Nephron (organoid): ENCODE results near the gene NPLOC4.
A peak's percentile ranks its signal among the peaks of the same experiment; 100 is the strongest.

ENCODE experiments used
- H3K27ac Mint-ChIP-seq, 3 experiments: 2 replicates each; pipeline ENCODE4 v1.8.0; 2020; ENCODE audit warnings: mixed read lengths in 3 of 3, mild to moderate bottlenecking in 2 of 3, moderate library complexity in 1 of 3
- H3K27me3 Mint-ChIP-seq: 2 replicates; pipeline ENCODE4 v1.8.0; 2021; ENCODE audit warnings: low read depth, mild to moderate bottlenecking, moderate library complexity, mixed read lengths
- H3K36me3 Mint-ChIP-seq: 2 replicates; pipeline ENCODE4 v1.8.0; 2020; ENCODE audit warnings: low read depth, mixed read lengths
- H3K4me1 Mint-ChIP-seq: 2 replicates; pipeline ENCODE4 v1.8.0; 2020; ENCODE audit warnings: mixed read lengths
- H3K4me3 Mint-ChIP-seq, 3 experiments: 2 replicates each; pipeline ENCODE4 v1.8.0; 2020; ENCODE audit warnings: mild to moderate bottlenecking in 3 of 3, mixed read lengths in 3 of 3, moderate library complexity in 2 of 3
- H3K9me3 Mint-ChIP-seq: 2 replicates; pipeline ENCODE4 v1.8.0; 2020; ENCODE audit warnings: mixed read lengths
- TF ChIP-seq, protein P1 (sequence below), 3 experiments: fragments of 200-600 bp; sonication (generic); IDR thresholded peaks; one replicate each; pipeline ENCODE4 v1.5.0; 2021; ENCODE audit warnings: antibody characterized with exemption in 3 of 3; ENCODE audit not compliant: unreplicated experiment in 3 of 3

Gene NPLOC4

DNA sequence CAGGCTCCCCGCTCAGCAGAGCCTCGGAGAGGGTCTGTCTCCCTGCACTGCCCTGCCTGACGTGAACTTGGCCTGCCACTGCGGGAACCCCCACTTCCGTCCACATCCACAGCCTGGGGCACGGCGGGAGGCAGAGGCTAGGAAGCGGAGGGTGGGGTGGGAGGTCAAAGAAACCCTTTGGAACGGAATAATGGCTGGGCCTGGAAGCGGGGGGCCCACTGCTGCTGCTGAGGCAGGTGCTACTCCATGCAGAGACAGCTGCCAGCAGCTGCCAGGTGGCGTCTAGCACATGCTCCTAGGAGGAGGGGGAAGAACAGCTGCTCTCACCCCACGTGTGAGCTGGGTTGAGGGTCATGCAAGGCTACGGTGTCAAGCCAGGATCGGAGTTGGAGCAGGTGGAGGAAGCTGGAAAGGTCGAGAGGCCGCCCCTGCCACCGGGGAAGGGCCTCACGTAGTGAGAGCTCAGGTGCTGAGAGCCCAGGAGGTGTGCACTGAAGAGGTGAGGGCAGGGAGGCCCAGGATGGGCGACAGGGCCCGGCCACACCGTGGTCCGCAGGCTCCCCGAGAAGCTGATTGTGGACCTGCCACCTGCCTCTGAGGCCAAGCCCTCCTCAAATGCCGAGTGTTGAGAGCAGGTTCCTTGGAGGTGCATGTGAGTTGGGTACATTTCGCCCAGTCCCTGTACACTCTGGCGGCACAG, 98.9 kb downstream of the NPLOC4 start:
- Mint-ChIP-seq H3K9me3 (no peaks in the 10 kb centered on the region), H3K4me3 (no peak overlapping the region)

DNA sequence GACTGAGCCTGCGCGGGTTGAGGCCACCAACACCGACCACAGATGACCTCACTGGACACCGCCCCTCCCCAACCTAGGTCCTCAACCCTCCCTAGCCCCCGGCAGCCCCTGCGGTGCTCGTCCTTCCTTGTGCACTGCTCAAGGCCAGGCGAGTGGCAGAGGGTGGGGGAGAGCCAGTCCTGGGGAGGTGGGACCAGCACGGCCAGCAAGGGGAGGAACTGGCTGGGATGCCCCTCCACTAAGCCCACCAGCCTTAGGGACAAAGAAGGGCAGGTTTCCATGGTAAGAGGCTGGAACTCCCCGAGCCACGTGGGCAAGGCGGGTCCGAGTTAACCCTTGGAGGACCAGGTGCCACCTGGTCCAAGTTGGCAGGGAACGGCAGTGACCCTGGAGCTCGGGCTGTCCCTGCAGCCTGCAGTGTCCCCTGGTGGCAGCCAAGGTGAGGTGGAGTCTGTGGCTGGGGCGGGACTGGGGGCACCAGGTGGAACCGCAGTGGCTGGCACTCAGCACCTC, 99.5 kb downstream of the NPLOC4 start:
- Mint-ChIP-seq H3K9me3 (no peaks in the 10 kb centered on the region), H3K4me1 (peaks cover 9% of the 10 kb centered on the region), H3K36me3 (no peaks in the 10 kb centered on the region), H3K27me3 (peaks cover 12% of the 10 kb centered on the region), H3K4me3 (no peak overlapping the region), H3K27ac (peak overlapping the region in 1 of 3 experiments; percentile 35)
- TF ChIP-seq, protein P1, sequence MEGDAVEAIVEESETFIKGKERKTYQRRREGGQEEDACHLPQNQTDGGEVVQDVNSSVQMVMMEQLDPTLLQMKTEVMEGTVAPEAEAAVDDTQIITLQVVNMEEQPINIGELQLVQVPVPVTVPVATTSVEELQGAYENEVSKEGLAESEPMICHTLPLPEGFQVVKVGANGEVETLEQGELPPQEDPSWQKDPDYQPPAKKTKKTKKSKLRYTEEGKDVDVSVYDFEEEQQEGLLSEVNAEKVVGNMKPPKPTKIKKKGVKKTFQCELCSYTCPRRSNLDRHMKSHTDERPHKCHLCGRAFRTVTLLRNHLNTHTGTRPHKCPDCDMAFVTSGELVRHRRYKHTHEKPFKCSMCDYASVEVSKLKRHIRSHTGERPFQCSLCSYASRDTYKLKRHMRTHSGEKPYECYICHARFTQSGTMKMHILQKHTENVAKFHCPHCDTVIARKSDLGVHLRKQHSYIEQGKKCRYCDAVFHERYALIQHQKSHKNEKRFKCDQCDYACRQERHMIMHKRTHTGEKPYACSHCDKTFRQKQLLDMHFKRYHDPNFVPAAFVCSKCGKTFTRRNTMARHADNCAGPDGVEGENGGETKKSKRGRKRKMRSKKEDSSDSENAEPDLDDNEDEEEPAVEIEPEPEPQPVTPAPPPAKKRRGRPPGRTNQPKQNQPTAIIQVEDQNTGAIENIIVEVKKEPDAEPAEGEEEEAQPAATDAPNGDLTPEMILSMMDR (IDR thresholded peaks at IDR 0.05; ENCODE audit: unreplicated experiment in 3 of 3), result peak; percentile 60 to 67 (median 60)

More for the DNA sequence above, 98.9 kb downstream of the NPLOC4 start:
- H3K36me3 Mint-ChIP-seq, result no peaks in the 10 kb centered on the region
- peaks cover 9% of the 10 kb centered on the region for H3K4me1 Mint-ChIP-seq
- peak overlapping the region in 2 of 3 experiments; percentile 17 to 35 for H3K27ac Mint-ChIP-seq
- TF ChIP-seq, protein P1 (IDR thresholded peaks at IDR 0.05; ENCODE audit: unreplicated experiment in 3 of 3), result no peak
- peaks cover 12% of the 10 kb centered on the region for H3K27me3 Mint-ChIP-seq

DNA sequence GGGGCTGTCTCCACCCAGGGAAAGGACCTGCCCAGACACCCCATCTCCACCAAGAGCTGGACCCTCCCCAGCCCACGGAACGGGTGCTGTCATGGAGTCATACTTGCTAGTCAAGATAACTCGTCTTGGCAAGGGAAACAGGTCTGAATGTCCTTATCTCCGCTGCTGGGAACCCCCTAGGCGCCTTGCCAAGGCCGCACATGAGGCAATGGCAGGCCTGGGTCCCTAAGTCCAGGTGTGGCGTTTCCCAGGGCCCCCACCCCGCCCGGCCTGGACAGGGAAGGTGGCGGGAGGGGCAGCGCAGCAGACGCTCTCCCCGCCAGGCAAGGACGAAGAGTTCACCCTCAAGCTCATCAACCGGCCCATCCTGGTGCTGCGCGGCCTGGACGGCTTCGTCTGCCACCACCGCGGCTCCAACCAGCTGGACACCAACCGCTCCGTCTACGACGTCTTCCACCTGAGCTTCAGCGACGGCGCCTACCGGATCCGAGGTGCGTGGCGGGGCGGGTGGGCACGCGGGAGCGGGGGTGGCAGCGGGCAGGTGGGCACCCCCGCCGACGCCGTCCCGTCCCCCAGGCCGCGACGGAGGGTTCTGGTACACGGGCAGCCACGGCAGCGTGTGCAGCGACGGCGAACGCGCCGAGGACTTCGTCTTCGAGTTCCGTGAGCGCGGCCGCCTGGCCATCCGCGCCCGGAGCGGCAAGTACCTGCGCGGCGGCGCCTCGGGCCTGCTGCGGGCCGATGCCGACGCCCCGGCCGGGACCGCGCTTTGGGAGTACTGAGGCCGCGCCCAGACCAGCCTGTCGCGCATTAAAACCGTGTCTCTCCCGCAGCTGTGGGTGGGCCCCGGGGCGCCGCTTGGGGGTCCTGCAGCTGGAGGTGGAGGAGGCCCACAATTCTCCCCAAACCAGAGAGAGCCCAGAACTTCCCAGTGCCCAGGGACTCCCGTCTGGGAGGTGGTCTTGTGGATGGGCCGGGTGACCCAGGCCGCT, 100.3 kb downstream of the NPLOC4 start:
- TF ChIP-seq, protein P1 (IDR thresholded peaks at IDR 0.05; ENCODE audit: unreplicated experiment in 3 of 3), result no peak

DNA sequence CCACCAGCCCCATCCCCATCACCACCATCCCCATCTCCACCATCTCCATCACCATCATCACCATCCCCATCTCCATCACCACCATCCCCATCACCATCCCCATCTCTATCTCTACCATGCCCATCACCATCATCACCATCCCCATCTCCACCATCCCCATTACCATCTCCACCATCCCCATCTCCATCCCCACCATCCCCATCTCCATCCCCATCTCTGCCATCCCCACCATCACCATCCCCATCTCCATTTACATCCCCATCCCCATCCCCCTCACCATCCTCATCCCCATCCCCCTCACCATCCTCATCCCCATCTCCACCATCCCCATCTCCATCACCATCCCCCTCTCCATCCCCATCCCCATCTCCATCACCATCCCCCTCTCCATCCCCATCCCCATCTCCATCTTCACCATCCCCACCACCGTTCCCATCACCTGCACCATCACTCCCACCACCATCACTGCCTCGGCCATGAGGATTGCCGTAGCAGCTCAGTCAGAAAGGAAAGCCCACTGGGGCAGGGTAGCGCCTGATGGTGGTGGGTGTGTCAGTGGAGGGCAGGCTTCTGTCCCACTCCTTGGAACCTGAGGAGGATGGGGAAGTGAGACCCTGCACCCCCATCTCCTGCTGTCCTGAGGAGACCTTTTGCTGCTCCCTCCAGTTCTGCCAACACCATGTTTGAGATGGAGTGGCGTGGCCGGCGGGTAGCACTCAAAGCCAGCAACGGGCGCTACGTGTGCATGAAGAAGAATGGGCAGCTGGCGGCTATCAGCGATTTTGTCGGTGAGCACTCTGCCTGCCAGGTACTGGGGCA, 101.2 kb downstream of the NPLOC4 start:
- H3K9me3 Mint-ChIP-seq, result no peaks in the 10 kb centered on the region
- H3K27ac Mint-ChIP-seq, result no peak overlapping the region
- no peaks in the 10 kb centered on the region for H3K36me3 Mint-ChIP-seq
- no peak overlapping the region for H3K4me3 Mint-ChIP-seq
- peaks cover 9% of the 10 kb centered on the region for H3K4me1 Mint-ChIP-seq
- TF ChIP-seq, protein P1 (IDR thresholded peaks at IDR 0.05; ENCODE audit: unreplicated experiment in 3 of 3), result no peak
- peaks cover 12% of the 10 kb centered on the region for H3K27me3 Mint-ChIP-seq

More for the DNA sequence above, 100.3 kb downstream of the NPLOC4 start:
- peaks cover 12% of the 10 kb centered on the region for H3K27me3 Mint-ChIP-seq
- no peak overlapping the region for H3K4me3 Mint-ChIP-seq
- H3K27ac Mint-ChIP-seq, result no peak overlapping the region
- H3K36me3 Mint-ChIP-seq, result no peaks in the 10 kb centered on the region
- peaks cover 9% of the 10 kb centered on the region for H3K4me1 Mint-ChIP-seq
- no peaks in the 10 kb centered on the region for H3K9me3 Mint-ChIP-seq

DNA sequence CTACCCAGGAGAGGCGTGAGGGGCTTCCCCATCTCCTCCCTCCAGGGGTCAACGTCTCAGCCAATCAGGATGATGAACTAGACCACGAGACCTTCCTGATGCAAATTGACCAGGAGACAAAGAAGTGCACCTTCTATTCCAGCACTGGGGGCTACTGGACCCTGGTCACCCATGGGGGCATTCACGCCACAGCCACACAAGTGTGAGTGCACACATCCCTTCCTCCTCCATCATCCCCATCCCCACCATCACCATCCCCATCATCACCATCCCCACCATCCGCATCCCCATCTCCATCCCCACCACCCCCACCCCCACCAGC, 101.9 kb downstream of the NPLOC4 start:
- no peak overlapping the region for H3K4me3 Mint-ChIP-seq
- no peaks in the 10 kb centered on the region for H3K9me3 Mint-ChIP-seq
- TF ChIP-seq, protein P1 (IDR thresholded peaks at IDR 0.05; ENCODE audit: unreplicated experiment in 3 of 3), result no peak
- peaks cover 12% of the 10 kb centered on the region for H3K27me3 Mint-ChIP-seq
- no peak overlapping the region for H3K27ac Mint-ChIP-seq
- H3K36me3 Mint-ChIP-seq, result no peaks in the 10 kb centered on the region
- H3K4me1 Mint-ChIP-seq, result peaks cover 9% of the 10 kb centered on the region
